Hepatic stellate cell (primary cell): ENCODE measurements around the gene NR3C1.
A peak's percentile ranks its signal among the peaks of the same experiment; 100 is the strongest.

Experiments
- DNase-seq: peaks from one replicate; pipeline ENCODE4 v3.0.0; 2011; ENCODE audit warnings: low spot score

Gene NR3C1

DNA sequence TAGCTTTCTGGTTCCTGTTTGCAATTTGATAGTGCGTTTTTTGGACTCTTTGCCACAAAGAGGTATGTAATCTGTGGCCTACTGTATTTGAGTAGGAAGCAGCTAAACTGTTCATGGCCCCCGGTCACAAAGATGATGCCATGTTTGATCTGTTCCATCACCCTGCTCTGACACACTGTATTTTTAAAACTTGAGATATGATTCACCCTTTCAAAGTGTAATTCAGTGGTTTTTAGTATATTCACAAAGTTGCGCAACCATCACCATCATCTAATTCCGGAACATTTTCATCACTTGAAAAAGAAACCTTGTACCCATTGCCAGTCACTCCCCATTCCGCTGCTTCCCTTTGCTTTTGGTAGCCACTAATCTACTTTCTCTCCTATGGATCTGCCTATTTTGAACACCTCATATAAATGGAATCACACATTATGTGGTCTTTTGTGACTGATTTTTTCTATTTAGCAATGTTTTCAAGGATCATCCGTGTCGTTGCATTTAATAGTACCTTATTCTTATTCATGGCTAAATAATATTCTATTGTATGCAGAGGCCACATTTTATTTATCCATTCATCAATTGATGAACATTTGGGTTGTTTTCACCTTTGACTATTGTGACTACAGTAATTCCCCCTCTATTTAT is 141.6 kb downstream of the NR3C1 start:
- DNase-seq = no peak

DNA sequence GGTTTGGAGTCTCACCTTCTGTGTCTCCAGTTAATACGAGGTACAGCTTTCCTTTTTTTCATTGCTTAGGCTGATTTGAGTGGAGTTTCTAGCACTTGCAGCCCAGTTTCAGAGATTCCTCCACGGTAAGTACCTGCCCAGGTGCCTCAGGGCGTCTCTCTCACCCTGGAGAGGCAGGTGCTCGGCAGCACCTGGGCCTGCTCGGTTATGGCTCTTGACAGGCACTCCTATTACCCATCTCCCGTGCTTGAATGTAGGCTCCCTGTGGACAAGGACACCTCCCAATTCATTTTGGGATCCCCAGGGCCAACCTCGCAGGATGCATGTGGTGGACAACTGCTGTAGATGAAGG is 144.3 kb downstream of the NR3C1 start:
- DNase-seq = no peak

DNA sequence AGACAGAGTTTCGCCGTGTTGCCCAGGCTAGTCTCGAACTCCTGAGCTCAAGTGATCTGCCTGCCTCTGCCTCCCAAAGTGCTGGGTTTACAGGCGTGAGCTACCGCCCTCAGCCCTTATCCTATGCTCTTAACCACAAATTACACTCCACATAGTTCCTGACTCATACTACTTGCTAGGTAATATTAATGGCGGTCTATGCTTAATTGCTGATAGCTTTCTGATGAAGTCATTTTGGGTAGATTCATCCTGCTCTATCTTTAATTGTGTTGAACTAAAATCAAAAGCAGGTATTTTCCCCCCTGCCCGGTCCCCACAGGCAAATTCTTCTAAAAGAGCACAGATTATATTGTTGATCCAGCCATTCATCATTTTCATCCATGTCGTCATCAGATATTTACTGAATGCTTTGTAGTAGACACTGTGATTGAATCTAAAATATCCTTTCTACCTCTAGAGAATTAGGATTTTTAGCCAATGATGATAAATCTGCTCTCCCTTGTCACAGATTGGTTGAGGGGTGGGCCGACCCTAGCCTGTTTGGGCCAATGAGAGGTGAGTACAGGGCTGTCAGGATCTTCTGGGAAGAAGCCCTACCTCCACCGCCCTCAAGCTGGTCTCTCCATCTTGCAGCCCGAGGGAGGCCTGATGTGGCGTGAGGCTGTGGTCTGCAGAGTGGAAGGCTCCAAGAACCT is 144.8 kb downstream of the NR3C1 start:
- no peak for DNase-seq

DNA sequence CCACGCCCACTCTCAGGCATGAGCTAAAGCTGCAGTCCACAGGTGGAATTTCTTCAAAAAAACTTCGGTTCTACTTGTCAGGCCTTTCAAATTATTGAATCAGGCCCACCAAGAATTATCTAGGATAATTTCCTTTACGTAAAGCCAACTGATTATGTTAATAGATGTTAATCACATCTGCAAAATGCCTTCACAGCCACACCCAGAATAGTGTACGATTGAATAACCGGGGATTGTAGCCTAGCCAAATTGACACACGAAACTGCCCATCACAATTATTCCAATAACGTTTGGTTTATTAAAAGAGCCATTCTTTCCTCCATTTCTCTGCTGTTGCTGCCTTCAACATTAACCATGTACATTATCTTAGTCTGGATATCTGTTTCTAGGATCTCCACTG is 148.7 kb downstream of the NR3C1 start:
- no peak for DNase-seq

DNA sequence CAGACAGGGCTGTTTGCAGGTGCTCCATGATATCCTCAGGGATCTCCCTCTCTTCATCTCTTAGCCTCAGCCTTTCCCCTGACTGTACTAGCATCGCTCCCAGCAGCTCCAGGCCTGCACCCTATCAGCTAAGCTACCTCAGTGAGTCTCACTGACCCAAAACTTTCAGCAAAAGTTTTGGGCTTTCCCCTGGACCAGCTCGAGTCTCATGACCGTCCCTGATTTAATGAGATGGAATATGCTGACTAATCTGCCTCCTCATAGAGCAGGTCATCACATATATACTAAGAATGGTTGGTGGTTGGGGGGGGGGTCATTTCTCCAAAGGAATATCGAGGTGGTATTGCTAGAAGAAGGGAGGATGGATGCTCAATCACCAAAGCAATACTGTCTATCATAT is 151.5 kb downstream of the NR3C1 start:
- DNase-seq = no peak

DNA sequence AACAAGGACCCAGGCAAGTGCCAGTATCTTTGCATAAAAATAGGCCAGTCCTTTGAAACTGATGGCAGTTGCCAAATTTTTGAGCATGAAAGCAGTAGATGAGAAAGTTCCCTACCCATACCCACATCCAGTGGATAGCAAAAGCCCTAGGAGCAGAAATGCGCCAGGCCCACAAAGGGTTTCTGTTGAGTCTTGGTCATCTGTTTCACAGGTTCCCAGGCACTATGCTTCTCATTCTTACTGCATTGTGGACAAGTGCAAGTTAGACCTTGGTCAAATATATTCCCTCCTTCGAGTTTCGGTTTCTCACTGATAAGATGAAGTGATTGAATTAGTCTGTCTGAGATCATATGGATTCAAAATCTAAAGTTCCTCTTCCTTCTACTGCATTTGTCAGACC is 152.3 kb downstream of the NR3C1 start:
- no peak for DNase-seq

DNA sequence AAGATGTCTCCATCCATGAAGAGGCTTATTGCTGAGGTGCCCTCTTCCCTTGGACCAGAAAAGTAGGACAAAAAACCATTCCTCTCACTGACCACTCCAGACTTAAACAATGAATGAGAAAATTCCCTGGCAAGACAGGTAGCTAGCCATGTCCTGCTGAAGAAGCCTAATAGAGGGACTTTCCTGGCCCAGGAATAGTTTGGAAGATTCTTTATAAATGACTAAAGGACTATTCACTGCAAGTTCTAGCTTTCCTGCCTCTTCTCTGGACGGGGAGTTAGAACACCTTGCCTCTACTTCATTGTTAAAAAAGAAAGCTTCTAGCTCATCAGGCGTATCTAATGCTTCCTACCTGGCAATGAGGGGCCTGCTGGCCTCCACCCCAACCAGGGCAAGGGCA is 153.6 kb downstream of the NR3C1 start:
- DNase-seq = no peak

DNA sequence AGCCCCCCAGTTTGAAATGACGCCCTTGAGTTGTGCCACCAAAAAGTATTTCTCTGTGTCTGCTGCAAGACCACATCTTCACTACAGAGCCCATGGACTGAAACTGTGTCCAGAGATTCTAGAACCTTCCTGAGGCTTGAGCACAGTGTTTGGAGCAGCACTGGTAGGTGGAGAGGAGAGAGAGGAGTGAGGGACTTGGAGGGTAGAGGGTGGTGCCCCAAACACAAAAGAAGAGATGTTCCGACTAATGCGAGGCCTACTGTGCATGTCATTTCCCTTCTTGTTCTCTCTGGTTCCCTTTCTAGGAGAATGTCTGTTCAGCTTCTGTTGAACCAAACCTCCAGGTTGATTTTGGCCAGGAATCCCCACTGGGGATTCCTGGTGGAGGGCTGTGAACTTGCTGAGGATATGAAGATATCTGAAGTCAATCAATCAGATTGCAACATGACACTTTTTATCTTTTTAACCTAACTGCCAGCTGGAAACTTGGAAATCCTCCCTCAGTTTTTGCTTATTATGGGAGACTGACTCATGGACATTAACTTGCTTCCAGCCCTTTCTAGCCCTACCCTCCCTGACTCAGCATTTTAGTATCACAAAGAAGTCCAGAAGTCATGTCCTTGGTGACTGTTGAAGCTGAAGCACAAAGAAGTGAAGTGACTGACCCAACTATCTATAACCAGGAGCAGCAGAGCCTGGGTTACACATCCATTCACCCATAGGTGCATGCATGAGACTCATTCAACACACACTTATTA is 154.5 kb downstream of the NR3C1 start:
- DNase-seq = peak; percentile 67

DNA sequence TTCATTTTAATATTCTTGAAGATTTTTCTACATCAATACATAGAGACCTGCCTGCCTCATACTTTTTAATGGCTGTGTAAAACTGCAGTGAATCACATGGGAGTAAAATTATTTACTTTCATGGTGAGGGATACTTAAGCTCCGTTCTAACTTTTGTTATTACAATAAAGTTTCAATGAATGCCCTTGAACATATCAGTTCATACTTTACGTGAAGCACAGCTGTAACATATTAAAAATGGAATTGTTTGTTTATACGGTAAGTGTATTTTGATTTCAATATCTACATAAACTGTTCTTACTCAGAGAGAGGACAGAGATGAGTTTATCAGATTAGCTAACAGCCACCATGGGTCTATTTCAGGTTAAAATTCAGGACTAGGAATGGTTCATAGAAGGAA is 155.1 kb downstream of the NR3C1 start:
- DNase-seq = no peak

DNA sequence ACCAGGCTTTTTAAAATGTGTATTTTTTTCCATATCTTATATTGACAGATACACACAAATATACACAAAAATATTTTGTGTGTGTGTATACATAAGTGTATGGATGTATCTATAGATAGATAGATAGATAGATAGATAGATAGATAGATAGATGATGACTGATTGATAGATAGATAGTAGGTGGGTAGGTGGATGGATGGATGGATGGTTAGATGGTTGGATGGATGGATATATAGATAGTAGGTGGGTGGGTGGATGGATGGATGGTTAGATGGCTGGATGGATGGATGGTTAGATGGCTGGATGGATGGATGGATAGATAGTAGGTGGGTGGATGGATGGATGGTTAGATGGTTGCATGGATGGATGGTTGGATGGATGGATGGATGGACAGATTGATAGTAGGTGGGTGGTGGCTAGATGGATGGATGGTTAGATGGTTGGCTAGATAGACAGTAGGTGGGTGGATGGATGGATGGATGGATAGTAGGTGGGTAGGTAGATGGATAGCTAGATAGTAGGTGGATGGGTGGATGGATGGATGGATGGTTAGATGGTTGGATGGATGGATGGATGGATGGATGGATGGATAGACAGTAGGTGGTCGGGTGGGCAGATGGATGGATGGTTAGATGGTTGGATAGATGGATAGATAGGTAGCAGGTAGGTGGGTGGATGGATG is 156.2 kb downstream of the NR3C1 start:
- DNase-seq = no peak

DNA sequence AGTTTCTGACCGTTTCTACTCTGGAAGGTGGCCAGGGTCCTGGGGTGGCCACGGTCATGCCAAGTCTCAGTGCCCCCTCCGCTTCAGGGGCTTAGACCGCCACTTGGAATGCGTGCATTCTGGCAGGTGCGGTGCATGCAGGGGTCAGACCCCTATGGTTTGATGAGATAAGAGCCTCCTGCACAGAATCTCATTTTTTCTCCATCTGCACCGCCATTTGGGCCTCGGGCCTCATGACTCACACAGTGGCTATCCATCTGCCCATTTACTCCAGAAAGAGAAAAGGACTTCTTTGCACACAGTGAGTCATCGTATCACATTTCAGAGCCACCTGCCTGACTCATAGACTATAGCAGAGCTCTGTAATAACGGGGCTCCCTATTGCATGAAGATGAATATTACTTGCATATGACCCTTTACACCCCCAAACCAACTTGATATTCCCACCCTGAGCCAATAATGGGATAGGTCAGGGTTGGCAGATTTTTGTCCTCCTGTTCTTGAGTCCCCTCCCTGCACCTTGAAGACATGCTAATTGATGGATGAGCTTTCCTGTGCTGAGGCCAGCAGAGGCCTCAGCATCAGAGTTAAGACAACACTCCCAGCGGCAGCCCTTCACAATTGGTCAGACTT is 157.4 kb downstream of the NR3C1 start:
- peak; percentile 68 for DNase-seq

DNA sequence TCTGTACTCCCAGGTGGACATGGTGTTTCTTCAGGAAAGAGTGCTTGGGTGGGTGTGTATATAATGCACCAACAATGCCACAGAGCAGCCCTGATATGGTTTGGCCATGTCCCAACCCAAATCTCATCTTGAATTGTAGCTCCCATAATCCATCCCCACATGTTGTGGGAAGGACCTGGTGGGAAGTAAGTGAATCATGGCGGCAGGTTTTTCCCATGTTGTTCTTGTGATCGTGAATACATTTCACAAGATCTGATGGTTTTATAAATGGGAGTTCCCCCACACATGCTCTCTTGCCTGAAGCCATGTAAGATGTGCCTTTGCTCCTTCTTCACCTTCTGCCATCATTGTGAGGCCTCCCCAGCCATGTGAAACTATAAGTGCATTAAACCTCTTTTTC is 158.5 kb downstream of the NR3C1 start:
- no peak for DNase-seq

DNA sequence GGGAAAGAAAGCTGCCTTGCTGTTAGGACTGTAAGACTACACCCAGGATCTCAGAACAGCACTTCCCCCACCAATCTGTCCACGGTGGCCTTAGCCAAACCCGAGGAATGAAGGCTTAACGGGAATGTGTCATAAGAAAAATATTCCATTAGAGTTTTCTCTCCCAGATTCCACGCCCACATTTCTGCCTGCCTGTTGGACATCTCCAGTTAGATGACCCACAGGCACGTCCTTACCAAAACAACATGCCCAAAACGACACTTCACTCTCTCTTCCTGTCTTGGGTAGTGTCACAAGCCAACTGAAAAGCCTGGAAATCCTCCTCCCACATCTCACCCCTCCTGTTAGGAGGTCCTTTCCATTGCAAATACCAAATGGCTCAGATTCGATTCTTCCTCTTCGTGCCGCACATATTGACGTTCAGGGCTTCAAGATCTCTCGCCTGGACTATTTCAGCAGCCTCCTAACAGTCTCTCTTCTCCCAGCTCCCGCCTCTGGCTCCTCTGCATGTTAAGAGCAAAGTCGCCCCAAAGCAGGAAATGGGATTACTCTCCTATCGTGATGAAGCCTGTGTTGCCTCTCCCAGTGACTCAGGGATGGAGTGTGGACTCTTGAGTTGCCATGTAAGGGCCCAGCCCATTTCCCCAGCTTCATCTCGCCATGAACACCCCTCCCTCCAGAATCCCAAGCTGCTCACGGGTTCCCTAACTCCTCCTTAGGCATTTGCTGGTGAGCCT is 159.3 kb downstream of the NR3C1 start:
- DNase-seq = peak; percentile 86

DNA sequence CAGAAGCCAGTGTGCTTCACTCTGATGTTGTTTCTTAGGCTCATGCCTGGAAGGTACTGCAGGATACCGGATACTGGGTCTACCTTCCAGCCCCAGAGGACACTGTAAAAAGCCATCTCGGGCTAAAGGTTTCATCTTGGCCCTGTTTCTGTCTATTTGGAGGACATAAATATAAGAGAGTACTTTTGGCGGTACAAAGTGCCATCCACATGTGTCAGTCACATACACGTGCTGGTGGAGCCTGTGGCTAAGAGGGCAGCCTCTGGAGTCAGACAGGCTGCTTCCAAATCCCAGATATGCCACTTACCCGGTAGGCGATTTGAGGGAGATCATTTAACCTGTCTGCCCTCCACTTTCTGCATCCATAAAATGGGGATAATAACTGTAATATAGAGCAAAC is 160.4 kb downstream of the NR3C1 start:
- DNase-seq = no peak

DNA sequence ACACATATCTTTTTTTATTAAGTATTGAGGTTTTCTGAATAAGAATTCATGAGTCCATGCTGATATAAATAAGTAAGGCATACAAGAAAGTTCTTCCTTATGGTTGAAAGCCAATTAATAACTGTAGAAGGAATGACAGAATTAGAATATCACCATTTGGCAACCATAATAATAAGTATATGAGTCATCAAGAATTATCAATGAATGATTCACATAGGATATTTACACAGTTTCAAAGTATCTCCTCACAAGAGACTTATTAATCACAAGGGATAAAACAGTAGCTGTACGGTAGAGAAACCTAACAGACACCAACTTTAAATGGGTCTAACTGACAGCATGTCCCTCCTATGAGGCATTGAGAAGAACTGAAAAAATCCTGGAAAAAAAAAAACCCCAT is 161.6 kb downstream of the NR3C1 start:
- no peak for DNase-seq

DNA sequence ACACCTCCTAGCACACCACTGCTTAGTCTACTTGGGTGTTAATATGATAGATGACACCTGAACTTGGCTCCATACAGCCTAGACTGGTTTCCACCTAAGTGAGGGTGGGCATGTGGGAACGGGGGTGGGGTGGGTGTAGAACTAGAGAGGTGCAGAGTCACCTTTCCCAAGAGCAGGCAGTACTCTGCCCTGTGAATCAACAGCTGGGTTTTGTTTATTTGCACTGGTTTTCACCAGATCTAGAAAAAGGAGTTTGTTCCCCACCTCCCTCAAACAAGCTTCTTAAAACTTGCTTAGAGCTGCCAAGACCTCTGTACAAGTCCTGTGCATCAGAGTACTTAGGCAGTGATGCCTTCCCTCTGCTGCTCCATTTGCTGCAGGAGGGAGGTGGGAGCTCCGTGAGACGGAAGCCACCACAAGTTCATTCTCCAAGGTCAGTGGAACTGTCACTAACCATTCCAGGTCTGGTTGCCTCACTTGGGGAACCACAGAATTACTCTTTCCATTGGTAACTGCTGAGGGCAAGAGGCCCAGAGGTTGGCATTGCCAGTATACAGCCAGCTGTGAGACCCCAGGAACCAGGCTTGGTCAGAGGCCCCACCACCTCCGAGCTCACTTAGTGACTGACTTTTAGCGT is 163.5 kb downstream of the NR3C1 start:
- no peak for DNase-seq

DNA sequence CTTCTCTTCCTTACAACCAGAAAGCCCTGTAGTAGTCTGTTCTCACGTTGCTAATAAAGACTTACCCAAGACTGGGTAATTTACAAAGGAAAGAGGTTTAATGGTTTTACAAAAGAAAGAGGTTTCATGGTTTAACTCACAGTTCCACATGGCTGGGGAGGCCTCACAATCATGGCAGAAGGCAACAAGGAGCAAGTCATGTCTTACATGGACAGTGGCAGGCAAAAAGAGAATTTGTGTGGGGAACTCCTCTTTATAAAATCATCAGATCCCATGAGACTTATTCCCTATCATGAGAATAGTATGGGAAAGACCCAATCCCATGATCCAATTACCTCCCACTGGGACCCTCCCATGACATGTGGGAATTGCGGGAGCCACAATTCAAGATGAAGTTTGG is 164.9 kb downstream of the NR3C1 start:
- DNase-seq = no peak

DNA sequence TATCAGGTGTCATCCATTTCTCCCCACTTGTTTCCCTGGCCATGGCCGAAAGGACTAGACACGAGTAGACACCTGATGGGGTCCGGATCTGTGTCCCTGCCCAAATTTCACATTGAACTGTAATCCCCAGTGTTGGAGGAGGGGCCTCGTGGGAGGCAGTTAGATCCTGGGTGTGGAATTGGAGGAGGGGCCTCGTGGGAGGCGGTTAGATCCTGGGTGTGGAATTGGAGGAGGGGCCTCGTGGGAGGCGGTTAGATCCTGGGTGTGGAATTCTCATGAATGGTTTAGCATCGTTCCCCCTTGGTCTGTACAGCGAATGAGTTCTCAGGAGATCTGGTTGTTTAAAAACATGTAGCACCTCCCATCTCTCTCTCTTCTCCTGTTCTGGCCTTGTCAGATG is 165.8 kb downstream of the NR3C1 start:
- DNase-seq = no peak

DNA sequence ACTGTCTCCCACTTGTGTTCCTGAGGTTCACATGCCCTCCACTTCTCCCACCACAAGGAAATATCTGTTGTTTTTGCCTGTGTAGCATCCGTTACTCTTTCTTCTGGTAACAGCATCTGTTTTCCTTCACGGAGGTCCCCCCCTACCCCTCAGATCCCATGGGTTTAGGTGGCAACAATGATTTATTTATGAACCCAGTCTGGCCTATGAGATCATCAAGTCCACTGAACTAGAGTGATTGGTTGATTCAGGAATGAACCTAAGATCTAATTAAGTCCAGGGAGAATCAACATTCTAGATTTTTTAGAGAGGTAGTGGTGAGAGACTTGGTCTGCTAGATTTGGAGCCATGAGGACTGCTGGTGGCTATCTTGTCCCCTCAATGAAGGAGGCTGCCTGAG is 166.8 kb downstream of the NR3C1 start:
- no peak for DNase-seq

DNA sequence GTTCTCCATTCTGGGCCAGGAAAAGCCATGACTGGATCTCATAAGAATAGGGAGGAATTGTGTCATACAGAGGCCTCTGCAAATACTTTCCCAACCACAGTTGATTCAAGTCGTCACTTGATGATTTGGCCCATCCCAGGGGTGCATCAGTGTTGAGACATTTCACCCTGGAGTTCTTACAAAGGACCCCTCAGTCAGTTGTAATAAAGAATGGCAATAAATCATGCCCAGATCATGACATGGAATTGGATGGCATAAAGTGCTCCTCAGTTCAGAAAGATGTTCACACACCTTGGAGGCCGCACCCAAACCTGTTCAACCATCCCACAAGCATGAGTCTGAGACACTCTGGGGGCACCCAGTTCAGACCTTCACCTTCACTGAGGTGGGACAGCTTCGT is 168.1 kb downstream of the NR3C1 start:
- peak; percentile 75 for DNase-seq

DNA sequence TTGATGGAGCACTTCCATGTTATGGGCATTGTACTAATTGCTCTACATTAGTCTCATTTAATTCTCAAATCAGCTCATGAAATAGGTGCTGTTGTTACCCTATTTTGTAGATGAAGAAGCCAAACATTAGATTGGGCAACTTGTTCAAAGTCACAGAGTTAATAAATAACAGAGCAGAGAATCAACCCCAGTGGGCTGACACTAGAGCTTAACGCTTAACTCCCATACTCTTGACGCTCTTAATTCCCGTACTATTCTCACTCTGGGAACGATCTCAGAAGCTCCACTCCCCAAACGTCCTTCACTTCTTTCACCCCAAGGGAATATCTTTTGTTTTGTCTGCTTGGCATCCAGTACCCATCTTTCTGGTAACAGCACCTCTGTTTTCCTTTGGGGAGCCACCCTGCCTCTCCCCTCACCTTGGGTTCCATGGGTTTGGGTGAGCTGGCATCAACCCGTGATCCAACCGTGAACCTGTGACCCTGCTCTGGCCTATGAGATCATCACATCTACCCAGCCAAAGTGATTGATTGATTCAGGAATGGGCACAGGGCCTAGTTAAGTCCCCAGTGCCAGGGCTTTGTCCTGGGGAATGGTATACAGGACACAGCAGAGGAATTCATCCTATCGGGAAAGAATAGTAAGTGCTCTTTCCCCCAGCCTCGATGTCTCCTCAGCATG is 169.2 kb downstream of the NR3C1 start:
- DNase-seq = no peak
